GM19035 (cell line): ENCODE data around the gene RPL3.
"Not testable (repeated sequence)": the region's sequence is repeated elsewhere in the genome, so short reads cannot be mapped to it uniquely, and the experiment has no call there.

Source experiments
- ATAC-seq: cut with Tn5 transposase; IDR thresholded peaks from one replicate; pipeline ENCODE4 v1.9.1; 2021; ENCODE audit not compliant: unreplicated experiment

Gene RPL3

DNA sequence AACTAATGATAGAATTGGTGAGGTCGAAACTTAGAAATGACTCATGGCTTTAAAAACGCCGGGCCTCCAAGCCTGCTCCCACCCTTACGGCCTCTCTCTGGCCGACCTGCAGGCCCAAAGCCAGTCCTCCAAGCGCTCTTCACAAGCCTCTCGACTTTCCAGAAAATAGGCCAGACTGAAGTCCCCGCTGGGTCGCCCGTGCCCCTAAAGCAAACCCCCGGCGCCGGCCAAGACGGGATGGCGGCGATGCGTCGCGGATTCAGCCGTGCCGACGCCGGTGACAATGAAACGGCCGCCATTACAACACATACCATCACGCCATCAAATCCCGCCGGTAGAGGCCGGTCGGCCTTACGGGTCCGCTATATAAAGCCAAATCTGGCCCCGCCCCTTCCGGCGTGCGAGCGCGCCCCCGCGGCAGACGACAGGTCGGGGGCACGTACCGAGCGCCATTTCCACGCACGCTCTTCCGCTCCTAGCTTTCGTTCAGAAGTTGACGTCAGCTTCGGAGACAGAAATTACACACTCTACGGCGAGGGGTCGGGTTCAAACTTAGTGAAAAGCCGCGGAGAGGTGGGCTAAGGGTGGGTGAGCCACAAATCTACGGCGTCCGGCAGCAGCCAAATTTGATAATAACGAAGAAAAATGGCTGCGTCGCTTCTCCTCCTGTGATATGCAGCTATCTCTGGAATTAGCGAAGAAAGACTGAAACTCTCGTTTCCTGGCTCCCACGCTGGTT is at the start of gene RPL3:
TSS of gene RPL3 (minus strand) at position 340 of the 739 bp plus-strand sequence. CDS start at position 314, 26 bp downstream.
- peak; percentile 88 for ATAC-seq

DNA sequence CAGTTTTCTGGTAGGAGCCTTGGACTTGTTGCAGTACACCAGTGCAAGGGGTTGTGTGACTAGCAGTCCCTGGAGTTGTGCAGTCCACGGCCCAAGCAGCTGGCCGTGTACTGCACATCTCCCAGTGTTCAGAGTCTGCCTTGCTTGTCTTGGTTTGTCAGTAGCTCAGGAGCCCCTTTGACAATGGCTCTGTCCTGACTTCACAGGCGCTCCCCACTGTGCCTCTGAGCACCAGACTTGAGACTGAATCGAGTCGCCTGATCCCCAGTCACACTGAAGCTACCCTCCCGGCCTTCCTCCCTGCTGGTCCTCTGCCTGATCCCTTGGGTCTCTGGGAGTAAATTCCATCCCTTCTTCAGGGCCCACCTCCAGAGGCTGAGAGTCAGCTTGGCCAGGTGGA is 49.8 kb upstream of the RPL3 start:
- ATAC-seq = no peak

DNA sequence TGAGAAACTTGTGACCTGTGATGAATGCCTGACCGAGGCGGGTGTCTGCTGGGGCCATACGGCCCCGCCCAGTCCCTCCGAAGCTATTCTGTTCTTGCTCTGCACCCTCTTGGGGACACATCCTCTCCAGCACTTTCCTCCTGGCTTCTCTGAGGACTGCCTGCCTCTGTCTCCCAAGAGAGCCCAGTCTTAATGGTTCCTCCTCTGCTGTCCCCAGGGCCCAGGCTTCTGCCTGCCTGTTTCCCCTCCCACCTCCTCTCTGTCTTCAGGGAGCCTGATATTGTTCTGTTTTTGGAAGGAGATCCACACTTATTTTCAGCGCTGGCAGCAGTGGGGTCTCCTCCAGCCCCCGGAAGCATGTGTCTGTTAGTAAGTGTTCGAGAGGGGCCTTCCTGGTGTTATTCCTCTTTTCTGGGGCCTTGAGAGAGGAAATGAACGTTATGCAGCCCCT is 49.1 kb upstream of the RPL3 start:
- no peak for ATAC-seq

DNA sequence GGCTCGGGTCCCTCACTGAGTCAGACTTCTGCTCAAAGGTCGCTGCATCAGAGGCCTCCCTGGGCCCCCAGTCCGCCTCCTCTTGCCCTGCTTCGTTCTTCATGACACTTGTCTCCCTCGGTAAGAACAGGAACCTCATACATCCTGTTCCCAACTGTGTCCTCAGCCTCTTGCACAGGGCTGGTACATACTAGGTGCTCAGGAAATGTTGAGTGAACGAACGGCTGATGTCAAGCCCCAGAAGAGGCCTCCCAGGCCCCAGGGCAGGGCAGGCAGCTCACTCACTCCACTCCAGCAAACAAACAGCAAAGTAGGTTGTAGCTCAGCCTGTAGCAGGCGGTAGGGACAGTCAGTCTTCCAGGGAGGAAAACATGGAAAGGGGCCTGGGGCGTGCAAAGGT is 47.6 kb upstream of the RPL3 start:
- ATAC-seq = no peak

DNA sequence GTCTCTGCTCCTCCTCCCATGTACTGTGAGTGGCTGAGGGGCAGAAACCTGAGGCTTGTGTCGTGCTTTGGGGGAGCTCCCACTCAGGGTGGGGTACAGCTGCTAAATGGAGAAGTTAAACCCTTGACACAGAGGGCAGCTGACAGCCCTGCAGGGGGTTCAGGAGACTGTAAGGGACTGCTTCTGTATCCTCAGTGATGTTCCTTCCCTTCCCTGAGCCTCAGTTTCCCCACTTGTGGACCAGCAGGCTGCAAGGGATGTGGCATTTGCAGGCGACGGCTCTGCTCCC is 46.0 kb upstream of the RPL3 start:
- no peak for ATAC-seq

DNA sequence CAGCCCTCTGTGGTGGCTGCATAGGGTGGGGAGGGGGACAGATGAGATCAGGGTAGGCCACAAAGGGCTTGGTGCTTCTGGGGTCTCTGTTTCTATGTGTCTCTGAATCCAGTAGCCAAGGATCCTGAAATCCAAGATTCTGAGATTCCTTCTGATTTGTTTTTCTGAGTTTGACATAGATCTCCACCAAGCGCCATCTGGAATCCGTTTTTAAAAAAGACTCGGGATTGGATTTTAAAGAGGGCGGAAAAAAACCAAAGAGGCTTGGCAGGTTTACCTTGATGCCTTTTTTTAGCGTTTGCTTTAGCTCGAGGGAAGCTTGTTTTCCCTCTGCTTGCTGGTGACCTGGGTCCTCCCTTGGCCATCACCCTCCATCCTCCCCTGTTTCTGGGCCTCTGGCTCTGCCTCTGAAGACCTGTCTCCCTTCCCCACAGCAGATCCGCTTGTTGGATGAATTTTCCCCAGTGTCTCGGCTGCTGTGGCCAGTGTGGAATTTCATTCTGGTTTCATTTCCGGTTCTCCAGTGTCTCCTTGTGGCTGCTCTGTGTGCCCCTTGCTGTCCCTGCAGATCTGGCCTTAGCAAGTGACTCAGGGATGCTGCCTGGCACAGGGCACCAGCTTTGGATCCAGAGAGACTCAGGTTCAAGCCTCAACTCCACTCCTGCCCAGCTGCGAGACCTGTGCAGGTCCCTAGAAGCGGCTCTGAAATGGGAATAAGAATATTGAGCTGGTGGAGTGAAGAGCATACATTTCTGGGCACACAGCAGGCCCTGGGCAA is 45.5 kb upstream of the RPL3 start:
- no peak for ATAC-seq

DNA sequence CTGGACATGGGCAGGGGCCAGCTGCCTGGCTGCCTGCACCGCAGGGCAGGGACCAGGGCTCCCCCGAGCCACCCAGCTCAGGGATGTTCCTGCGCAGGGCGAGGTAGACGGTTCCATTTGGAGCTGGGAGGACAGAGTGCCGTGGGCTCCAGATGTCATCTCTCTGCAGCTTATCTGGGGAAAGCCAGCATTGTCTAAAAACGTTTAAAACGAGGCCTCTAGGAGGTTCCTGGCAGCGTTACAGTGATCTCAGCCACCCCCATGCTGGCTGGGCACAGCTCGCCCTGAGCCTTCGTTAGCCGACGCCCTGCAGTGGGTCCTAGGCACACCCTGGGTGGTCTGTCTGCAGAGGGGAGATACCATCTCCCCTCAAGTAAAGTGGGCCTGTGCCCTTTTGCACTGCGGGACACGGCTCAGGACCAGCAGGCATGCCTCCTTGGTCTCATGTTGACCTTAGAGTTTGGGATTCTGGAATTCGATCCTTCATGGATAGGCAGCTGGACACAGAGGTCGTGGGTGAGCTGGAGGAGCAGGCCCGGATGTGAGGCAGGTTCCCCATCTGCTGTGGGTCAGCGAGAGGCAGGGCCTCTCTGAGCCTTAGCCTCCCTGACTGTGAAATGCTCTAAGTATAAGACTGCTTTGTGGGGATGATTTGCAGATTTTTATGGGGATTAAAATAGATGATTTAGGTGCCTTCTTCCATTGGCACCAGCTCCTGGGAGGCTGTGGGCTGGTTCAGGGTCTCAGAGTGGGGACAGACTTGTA is 44.5 kb upstream of the RPL3 start:
- ATAC-seq = no peak

DNA sequence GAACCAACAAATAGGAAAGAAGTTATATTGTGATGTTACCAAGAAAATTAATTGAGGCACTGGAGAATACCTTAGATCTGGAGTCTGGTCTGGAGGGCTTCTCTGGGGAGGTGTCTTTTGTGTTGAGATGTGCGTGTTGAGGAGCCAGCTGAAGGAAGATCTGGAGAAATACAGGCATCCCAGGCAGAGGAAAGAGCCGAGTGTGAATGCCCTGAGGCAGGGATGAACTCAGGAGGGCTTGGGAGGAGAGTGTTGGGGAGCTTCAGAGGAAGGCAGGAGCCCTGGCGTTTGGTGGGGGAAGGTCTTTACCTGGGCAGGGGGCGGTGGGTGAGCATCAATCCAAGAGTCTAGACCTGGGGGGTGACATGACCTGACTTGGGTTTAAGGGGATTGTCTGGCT is 43.5 kb upstream of the RPL3 start:
- ATAC-seq = no peak

DNA sequence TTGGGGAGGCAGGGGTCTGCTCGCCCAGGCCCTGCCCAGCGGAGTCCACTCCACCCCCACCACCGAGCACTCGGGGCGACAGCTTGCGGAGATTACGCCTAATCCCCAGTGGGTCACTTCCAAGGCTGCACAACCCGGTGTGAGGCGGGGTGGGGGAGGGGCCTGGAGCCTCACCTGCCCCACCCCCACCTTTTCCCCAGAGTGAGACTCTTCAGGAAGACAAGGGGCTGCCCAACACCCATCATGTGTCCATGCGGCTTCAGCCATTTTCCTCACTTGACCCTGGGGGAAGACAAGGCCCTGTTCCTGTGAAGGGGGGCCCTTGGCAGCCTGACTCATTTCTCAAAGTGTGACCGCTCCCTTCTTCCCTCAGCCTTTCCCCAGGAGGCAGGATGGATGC is 42.8 kb upstream of the RPL3 start:
- ATAC-seq = no peak

DNA sequence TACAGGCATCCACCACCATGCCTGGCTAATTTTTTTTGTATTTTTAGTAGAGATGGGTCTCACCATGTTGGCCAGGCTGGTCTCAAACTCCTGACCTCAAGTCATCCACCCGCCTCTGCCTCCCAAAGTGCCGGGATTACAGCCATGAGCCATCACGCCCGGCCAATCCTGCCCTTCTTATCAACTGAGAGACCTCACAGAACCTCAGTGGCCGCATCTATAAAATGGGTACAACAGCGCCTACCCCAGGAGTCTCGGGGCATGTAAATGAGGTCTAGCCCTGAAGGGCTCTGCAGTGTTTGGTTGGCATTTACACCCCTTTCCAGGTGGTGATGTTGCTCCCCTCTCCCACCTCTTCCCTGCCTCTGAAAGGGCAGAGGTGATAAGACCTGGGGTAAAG is 42.1 kb upstream of the RPL3 start:
- ATAC-seq = no peak

DNA sequence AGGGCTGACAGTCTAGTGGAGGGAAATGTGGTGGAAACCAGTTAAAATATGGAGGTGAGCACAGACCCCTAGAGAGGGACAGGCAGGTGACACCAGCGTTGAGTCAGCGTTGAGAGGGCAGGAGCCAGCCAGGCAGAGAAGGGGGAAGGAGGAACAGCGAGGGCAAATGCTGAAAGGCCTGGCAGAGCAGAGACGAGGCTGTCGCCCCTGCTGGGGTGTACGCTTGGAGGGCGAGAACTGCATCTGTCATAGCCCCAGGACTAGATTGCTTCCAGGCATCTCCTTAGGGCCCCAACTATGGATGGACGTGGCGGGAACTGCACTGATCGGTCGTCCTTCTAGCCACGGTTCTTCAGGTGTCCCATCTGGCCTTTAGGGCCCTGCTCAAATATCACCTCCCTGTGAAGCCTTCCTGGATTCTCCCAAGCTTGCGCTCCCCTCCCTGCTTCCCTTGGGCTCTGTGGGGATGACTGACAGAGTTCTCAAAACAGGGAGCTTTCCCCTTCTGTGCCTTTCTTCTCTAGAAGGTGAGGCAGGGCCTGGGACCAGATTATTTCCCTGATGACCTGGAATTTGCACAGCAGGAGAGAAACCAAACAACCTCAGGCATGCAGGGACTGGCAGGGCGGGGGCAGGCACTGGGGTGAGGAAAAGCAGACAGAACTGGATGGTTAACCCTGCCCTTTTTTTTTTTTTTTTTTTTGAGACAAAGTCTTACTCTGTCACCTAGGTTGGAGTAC is 41.4 kb upstream of the RPL3 start:
- no peak for ATAC-seq

DNA sequence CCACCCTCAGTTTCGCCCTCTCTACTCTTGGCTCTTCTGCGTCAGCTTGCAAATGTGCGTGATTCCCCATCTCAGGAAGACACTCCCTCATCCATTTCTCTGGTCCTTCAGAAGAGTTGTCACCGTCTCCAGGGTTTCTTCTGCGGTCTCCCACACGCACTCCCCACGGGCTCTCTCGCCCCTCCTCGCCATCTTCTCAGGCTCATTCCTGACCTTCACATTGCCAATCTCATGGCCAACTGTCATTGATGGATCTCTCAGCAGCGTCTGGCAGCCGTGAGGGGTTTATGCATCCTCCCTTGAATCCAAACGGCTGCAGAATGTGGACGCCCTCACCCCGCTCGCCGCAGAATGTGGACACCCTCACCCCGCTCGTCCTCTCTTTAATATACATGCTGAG is 40.8 kb upstream of the RPL3 start:
- ATAC-seq = no peak

DNA sequence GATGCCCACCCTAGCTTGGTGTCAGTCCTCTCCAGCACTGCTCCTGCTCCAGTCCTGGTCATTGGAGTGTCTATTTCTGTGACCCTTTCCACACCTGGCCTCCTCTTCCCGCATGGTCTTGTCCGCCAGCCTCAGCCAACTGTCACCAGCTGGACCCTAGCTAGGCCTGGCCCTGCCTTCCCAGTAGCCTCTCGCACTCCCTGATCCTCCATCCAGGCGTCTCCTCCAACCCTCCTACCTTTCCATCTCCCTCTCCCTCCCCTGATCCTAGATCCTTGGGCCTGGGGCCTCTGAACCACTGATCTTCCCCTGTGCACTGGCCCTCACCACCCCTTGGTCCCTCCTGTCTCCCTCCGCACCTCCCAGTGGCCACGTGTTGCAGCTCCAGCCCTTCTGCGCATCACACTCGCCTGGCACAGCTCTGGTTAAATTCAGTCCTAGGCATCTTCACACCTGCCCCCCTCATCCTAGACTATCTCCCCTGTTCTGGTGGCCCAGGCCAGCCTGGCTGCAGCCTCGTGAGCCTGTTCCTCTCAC is 40.3 kb upstream of the RPL3 start:
- no peak for ATAC-seq

DNA sequence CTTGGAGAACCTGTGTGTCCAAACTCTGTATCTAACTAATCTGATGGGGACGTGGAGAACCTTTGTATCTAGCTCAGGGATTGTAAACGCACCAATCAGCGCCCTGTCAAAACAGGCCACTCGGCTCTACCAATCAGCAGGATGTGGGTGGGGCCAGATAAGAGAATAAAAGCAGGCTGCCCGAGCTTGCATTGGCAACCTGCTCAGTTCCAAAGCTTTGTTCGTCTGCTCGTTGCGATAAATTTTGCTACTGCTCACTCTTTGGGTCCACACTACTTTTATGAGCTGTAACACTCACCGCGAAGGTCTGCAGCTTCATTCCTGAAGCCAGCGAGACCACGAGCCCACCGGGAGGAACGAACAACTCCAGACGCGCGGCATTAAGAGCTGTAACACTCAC is 38.8 kb upstream of the RPL3 start:
- ATAC-seq = not testable (repeated sequence)

DNA sequence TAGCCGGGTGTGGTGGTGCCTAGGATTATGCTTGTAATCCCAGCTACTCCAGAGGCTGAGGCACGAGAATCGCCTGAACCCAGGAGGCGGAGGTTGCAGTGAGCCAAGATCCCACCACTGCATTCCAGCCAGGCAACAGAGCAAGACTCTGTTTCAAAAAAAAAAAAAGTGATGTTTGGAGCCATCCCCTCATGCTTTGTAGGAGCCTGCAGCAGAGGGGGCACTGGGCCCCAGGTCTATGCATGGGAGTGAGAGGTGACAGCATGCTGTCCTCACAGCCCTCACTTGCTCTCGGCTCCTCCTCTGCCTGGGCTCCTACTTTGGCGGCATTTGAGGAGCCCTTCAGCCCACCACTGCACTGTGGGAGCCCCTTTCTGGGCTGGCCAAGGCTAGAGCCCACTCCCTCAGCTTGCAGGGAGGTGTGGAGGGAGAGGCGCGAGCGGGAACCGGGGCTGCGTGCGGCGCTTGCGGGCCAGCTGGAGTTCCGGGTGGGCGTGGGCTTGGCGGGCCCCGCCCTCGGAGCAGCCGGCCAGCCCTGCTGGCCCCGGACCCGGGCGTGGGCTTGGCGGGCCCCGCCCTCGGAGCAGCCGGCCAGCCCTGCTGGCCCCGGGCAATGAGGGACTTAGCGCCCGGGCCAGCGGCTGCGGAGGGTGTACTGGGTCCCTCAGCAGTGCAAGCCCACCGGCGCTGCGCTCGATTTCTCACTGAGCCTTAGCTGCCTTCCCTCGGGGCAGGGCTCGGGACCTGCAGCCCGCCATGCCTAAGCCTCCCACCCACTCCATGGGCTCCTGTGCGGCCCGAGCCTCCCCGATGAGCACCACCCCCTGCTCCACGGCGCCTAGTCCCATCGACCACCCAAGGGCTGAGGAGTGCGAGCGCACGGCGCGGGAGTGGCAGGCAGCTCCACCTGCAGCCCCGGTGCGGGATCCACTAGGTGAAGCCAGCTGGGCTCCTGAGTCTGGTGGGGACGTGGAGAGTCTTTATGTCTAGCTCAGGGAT is 38.0 kb upstream of the RPL3 start:
- ATAC-seq = not testable (repeated sequence)

DNA sequence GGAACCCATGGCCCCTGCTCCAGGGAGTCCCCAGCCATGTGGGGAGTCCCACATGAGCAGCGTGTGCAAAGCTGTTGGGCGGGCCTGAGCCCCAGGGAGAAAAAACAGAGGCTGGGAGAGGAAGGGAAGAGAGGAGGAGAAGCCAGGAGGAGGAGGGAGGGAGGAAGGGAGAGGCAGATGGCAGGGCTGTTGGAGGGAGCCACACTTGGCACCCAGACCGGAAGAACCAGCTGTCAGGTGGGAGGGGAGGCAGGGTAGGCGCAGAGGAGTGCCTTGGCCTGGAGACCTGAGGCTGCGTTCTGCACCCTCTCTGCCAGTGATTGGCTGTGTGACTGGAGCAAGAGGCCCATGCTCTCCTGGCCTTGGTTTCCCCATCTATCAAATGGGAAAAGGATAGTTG is 37.0 kb upstream of the RPL3 start:
- no peak for ATAC-seq

DNA sequence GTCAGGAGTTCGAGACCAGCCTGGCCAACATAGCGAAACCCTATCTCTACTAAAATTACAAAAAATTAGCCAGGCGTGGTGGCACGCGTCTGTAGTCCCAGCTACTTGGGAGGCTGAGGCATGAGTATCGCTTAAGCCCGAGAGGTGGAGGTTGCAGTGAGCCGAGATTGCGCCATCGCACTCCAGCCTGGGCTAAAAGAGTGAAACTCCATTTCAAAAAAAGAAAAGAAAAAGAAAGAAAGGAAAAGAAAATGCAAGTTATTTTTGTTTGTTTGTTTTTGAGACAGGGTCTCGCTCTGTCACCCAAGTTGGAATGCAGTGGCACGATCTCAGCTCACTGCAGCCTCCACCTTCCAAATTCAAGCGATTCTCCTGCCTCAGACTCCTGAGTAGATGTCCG is 36.4 kb upstream of the RPL3 start:
- not testable (repeated sequence) for ATAC-seq

DNA sequence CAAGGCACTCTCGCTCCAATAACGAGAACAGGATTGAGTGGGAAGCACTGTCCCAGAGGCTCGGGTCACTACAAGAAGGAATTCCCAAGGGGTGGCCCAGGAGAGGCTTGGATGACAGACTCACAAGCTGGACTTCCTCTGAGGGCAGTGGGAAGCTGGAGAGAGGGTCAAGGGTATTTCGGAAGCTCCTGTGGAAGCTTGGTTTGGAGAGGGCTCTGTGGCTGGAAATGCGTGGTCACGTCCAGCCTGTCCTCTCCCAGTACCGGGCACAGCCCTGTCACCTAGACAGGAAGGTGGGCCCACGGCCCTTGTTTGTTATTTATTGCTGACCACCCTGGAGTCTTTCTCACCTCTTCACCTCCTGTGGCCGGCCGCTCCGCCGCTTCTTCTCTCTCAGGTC is 35.7 kb upstream of the RPL3 start:
- ATAC-seq = no peak

DNA sequence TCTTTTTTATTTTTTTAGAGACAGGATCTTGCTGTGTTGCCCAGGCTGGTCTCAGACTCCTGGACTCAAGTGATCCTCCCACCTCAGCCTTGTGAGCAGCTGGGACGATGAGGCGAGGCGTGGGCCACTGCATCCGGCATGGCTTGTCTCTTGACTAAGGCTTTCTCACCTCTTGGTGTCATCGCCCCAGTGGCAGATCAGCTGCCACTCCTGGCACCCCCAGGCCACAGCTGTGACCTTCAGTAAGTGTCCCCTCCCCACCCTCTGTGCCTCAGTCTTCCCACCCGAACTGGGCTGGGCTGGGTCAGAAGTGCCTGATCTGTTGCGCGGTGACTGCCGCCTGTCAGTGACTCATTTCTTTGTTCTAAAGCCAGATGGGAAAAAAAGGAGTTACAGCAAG is 33.9 kb upstream of the RPL3 start:
- no peak for ATAC-seq
